CD14-positive monocyte (primary cell): ENCODE results near the gene RAD50. TPM values are rescaled to one million over a fixed set of nuclear protein-coding genes. Genes with fewer than 3 reads are reported as not detected.

Experiments used
- DNase-seq, 3 donors: peaks; one replicate each; pipeline ENCODE4 v3.0.0-alpha.2; 2011 to 2022
- H2AFZ ChIP-seq: 2 replicates; pipeline ENCODE4 v1.6.0; 2012; ENCODE audit warnings: mild to moderate bottlenecking, low read depth, low read length, inconsistent platforms; ENCODE audit not compliant: insufficient read depth, poor library complexity, severe bottlenecking
- H3K27ac ChIP-seq, 2 donors: 1 replicate in 1 of 2; 2 replicates in 1 of 2; pipeline ENCODE4 v1.5.1; 2012 to 2013; ENCODE audit warnings: low read length in 2 of 2, control low read depth in 1 of 2, inconsistent platforms in 1 of 2, low read depth in 1 of 2, mild to moderate bottlenecking in 1 of 2
- H3K27me3 ChIP-seq, 2 donors: one replicate each; pipeline versions ENCODE4 v1.6.0 to v1.6.1; 2011 to 2013; ENCODE audit warnings: low read length in 2 of 2; ENCODE audit not compliant: control insufficient read depth in 2 of 2, insufficient read depth in 2 of 2
- H3K36me3 ChIP-seq, 2 donors: replicated peaks in 1 of 2; 1 replicate in 1 of 2; 2 replicates in 1 of 2; pipeline versions ENCODE4 v1.5.1 to v1.6.1; 2012 to 2013; ENCODE audit warnings: low read length in 2 of 2, control low read depth in 1 of 2, inconsistent platforms in 1 of 2, mild to moderate bottlenecking in 1 of 2; ENCODE audit not compliant: insufficient read depth in 2 of 2, control insufficient read depth in 1 of 2
- H3K4me1 ChIP-seq, 2 donors: 1 replicate in 1 of 2; 2 replicates in 1 of 2; pipeline versions ENCODE4 v1.5.1 to v1.6.1; 2012 to 2013; ENCODE audit warnings: low read length in 2 of 2, control low read depth in 1 of 2, inconsistent platforms in 1 of 2, mild to moderate bottlenecking in 1 of 2, moderate library complexity in 1 of 2; ENCODE audit not compliant: insufficient read depth in 2 of 2, control insufficient read depth in 1 of 2
- H3K4me2 ChIP-seq: replicated peaks from 2 replicates; pipeline ENCODE3; 2012; ENCODE audit warnings: low read length, moderate library complexity, mild to moderate bottlenecking; ENCODE audit not compliant: poor library complexity, severe bottlenecking; ENCODE audit errors: extremely low read depth
- H3K4me3 ChIP-seq, 3 experiments: fragments of 200-600 bp in 1 of 3; sonication (generic) in 1 of 3; replicated peaks in 1 of 3; 1 replicate in 2 of 3; 2 replicates in 1 of 3; pipeline ENCODE4 v1.5.1; 2011 to 2013; ENCODE audit warnings: low read length in 3 of 3, mild to moderate bottlenecking in 3 of 3, control low read depth in 2 of 3, low read depth in 2 of 3, inconsistent platforms in 1 of 3, moderate library complexity in 1 of 3
- H3K79me2 ChIP-seq: 2 replicates; pipeline ENCODE4 v1.6.0; 2012; ENCODE audit warnings: mild to moderate bottlenecking, control low read depth, inconsistent platforms, low read length, moderate library complexity; ENCODE audit not compliant: insufficient read depth
- H3K9ac ChIP-seq: 2 replicates; pipeline ENCODE4 v1.6.0; 2017; ENCODE audit warnings: low read length, mild to moderate bottlenecking; ENCODE audit not compliant: insufficient read depth, poor library complexity, severe bottlenecking
- H3K9me3 ChIP-seq, 2 donors: replicated peaks in 1 of 2; 1 replicate in 1 of 2; 2 replicates in 1 of 2; pipeline versions ENCODE4 v1.5.1 to v1.6.1; 2012 to 2013; ENCODE audit warnings: low read length in 2 of 2, control low read depth in 1 of 2; ENCODE audit not compliant: control insufficient read depth in 1 of 2, insufficient read depth in 1 of 2
- H4K20me1 ChIP-seq: 2 replicates; pipeline ENCODE4 v1.6.0; 2012; ENCODE audit warnings: mild to moderate bottlenecking, low read length, control low read depth, moderate library complexity; ENCODE audit not compliant: insufficient read depth
- H3K27ac Mint-ChIP-seq, 7 donors: one replicate each; pipeline ENCODE4 v1.8.0; 2020; ENCODE audit warnings: mild to moderate bottlenecking in 7 of 7, mixed read lengths in 7 of 7, moderate library complexity in 6 of 7, inconsistent platforms in 2 of 7
- H3K27me3 Mint-ChIP-seq, 3 donors: one replicate each; pipeline ENCODE4 v1.8.0; 2021 to 2022; ENCODE audit warnings: low read depth in 3 of 3, mild to moderate bottlenecking in 3 of 3, mixed read lengths in 3 of 3, moderate library complexity in 3 of 3, inconsistent platforms in 1 of 3
- H3K36me3 Mint-ChIP-seq, 2 donors: one replicate each; pipeline ENCODE4 v1.8.0; 2020; ENCODE audit warnings: mixed read lengths in 2 of 2, inconsistent platforms in 1 of 2, mild to moderate bottlenecking in 1 of 2
- H3K4me1 Mint-ChIP-seq: one replicate; pipeline ENCODE4 v1.8.0; 2020; ENCODE audit warnings: mild to moderate bottlenecking, mixed read lengths
- H3K4me3 Mint-ChIP-seq, 2 donors: one replicate each; pipeline ENCODE4 v1.8.0; 2020; ENCODE audit warnings: mild to moderate bottlenecking in 2 of 2, mixed read lengths in 2 of 2, moderate library complexity in 1 of 2
- H3K9me3 Mint-ChIP-seq, 7 donors: one replicate each; pipeline ENCODE4 v1.8.0; 2020 to 2022; ENCODE audit warnings: mixed read lengths in 7 of 7, mild to moderate bottlenecking in 6 of 7, moderate library complexity in 6 of 7, inconsistent platforms in 2 of 7
- CTCF ChIP-seq: fragments of 200-600 bp; IDR thresholded peaks from one replicate; pipeline ENCODE4 v1.8.0; 2022; ENCODE audit warnings: antibody characterized with exemption, mild to moderate bottlenecking
- WGBS: methylation state at CpG from one replicate; pipeline ENCODE4 v1.1.5; 2013; ENCODE audit warnings: missing lambda C conversion rate; ENCODE audit not compliant: insufficient coverage; 5-methylcytosine and 5-hydroxymethylcytosine counted together
- intact Hi-C, 2 donors: fragments of 100-400 bp; cut with micrococcal nuclease; formaldehyde crosslinking; loops; one replicate each; pipeline versions ENCODE4 v1.15.0 to v1.15.1; 2023
- polyA plus RNA-seq, 3 donors: library from polyadenylated mRNA; depleted of rRNA in 1 of 3; unstranded in 2 of 3; stranded (reverse) in 1 of 3; fragments of 300-500 nt in 2 of 3; fragments of >200 nt in 1 of 3; fragmentation: Illumina TruSeq in 2 of 3; gene quantifications; 1 replicate in 2 of 3; 2 replicates in 1 of 3; pipeline ENCODE4 v1.2.3, GENCODE V29; 2012 to 2021

The RAD50 gene
- polyA plus RNA-seq, 3 donors = 5.8 to 9.3 (median 8.2) TPM

DNA sequence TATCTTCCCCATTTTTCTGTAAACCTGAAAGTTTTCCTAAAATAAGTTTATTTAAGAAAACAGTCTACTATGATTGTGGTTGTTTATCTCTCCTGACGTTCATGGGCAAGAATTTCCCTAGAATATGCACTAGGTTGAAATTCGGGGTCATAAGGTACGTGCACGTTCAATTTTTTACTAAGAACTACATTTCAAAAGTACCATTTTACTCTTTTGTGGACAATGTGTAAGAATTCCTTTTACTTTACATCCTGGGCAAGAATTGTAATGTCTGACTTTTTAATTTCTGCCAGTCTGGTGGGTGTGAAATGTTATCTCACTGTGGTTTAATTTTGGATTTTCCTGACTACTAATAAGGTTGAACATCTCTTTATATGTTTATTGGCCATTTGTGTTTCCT, 25.8 kb upstream of the RAD50 start:
- no peaks in the 10 kb centered on the region for H3K27me3 ChIP-seq
- Mint-ChIP-seq H3K27me3 (peaks cover 5 to 15% (median 6%) of the 10 kb centered on the region in 3 donors), H3K4me1 (peaks cover 18% of the 10 kb centered on the region), H3K36me3 (no peaks in the 10 kb centered on the region), H3K9me3 (peaks cover 0 to 5% (median 0%) of the 10 kb centered on the region in 7 donors), H3K4me3 (no peak overlapping the region), H3K27ac (no peak overlapping the region)
- no peak overlapping the region for H3K4me2 ChIP-seq
- DNase-seq = no peak
- no peak overlapping the region for H3K4me3 ChIP-seq
- no CpG with 5 or more reads among the region's 4 CpGs for WGBS
- no peaks in the 10 kb centered on the region for H3K36me3 ChIP-seq
- H3K4me1 ChIP-seq = peaks cover 15 to 16% of the 10 kb centered on the region in 2 donors
- TF ChIP-seq CTCF = no peak
- no peak overlapping the region for H3K9ac ChIP-seq
- H2AFZ ChIP-seq = no peak overlapping the region
- H3K27ac ChIP-seq = no peak overlapping the region
- no peaks in the 10 kb centered on the region for H3K9me3 ChIP-seq
- no peaks in the 10 kb centered on the region for H4K20me1 ChIP-seq
- intact Hi-C loops = no loop called here
- H3K79me2 ChIP-seq = no peaks in the 10 kb centered on the region

GRCh38 chr5:132539716-132540115, 17.1 kb upstream of the RAD50 start:
- TF ChIP-seq CTCF = no peak
- Mint-ChIP-seq H3K36me3 (no peaks in the 10 kb centered on the region), H3K27me3 (peaks cover 3 to 9% (median 6%) of the 10 kb centered on the region in 3 donors), H3K9me3 (peaks cover 0 to 2% (median 0%) of the 10 kb centered on the region in 7 donors), H3K27ac (no peak overlapping the region), H3K4me1 (no peaks in the 10 kb centered on the region), H3K4me3 (no peak overlapping the region)
- 85% methylated on average over 2 of the region's 4 CpGs for WGBS
- H3K27ac ChIP-seq = no peak overlapping the region
- H2AFZ ChIP-seq = no peak overlapping the region
- no peak for DNase-seq
- H3K4me1 ChIP-seq = no peaks in the 10 kb centered on the region
- no peaks in the 10 kb centered on the region for H4K20me1 ChIP-seq
- no peaks in the 10 kb centered on the region for H3K36me3 ChIP-seq
- no peaks in the 10 kb centered on the region for H3K9me3 ChIP-seq
- no peaks in the 10 kb centered on the region for H3K79me2 ChIP-seq
- H3K9ac ChIP-seq = no peak overlapping the region
- no peaks in the 10 kb centered on the region for H3K27me3 ChIP-seq
- intact Hi-C loops = no loop called here
- no peak overlapping the region for H3K4me2 ChIP-seq
- H3K4me3 ChIP-seq = no peak overlapping the region
